ENCODE results near the gene RGS17. TPM values are rescaled to one million over a fixed set of nuclear protein-coding genes. Genes with fewer than 3 reads are reported as not detected.

RGS17 gene
- total RNA-seq, 6 experiments from 2014 or later, result not detected

GRCh38 chr6:153101461-153101860 is 29.6 kb downstream of the RGS17 start:
- WGBS (ENCODE audit: insufficient coverage, low coverage, low lambda C conversion rate, missing lambda C conversion rate), result 78% methylated on average over 4 of the region's 5 CpGs
- no peaks in the 10 kb centered on the region for H3K9me3 ChIP-seq
- intact Hi-C loops (cut with DNase I), result no loop called here
- no peak for ATAC-seq
- DNase-seq, result no peak
- H3K4me1 ChIP-seq, result no peaks in the 10 kb centered on the region
- TF ChIP-seq CTCF (IDR thresholded peaks at IDR 0.05) (no peak), POLR2A (IDR thresholded peaks at IDR 0.05) (no peak)
- no peak overlapping the region for H3K4me3 ChIP-seq
- H3K27me3 ChIP-seq, result no peaks in the 10 kb centered on the region
- no peak overlapping the region for H3K27ac ChIP-seq
- no peaks in the 10 kb centered on the region for H3K36me3 ChIP-seq

- intact Hi-C loops (cut with DNase I), result no loop called here
- Histone ChIP-seq H3K27ac (no peak overlapping the region), H3K27me3 (no peaks in the 10 kb centered on the region), H3K4me3 (no peak overlapping the region), H3K9me3 (no peaks in the 10 kb centered on the region), H3K36me3 (no peaks in the 10 kb centered on the region), H3K4me1 (no peaks in the 10 kb centered on the region)
- no peak for DNase-seq
- no peak for ATAC-seq
- WGBS (ENCODE audit: insufficient coverage, low coverage, low lambda C conversion rate, missing lambda C conversion rate), result 57% methylated on average over 3 of the region's 3 CpGs
- no peak for TF ChIP-seq POLR2A (IDR thresholded peaks at IDR 0.05)
- TF ChIP-seq CTCF (IDR thresholded peaks at IDR 0.05), result no peak
Observed at GRCh38 chr6:153099636-153100035, 31.4 kb downstream of the RGS17 start.

GRCh38 chr6:153096792-153097191 is 34.3 kb downstream of the RGS17 start:
- Histone ChIP-seq H3K27ac (no peak overlapping the region), H3K27me3 (no peaks in the 10 kb centered on the region), H3K9me3 (no peaks in the 10 kb centered on the region), H3K36me3 (no peaks in the 10 kb centered on the region), H3K4me1 (no peaks in the 10 kb centered on the region), H3K4me3 (no peak overlapping the region)
- intact Hi-C loops (cut with DNase I), result no loop called here
- ATAC-seq, result no peak
- 8% methylated on average over 1 of the region's 1 CpG for WGBS (ENCODE audit: insufficient coverage, low coverage, low lambda C conversion rate, missing lambda C conversion rate)
- TF ChIP-seq CTCF (IDR thresholded peaks at IDR 0.05), result no peak
- no peak for DNase-seq

DNA sequence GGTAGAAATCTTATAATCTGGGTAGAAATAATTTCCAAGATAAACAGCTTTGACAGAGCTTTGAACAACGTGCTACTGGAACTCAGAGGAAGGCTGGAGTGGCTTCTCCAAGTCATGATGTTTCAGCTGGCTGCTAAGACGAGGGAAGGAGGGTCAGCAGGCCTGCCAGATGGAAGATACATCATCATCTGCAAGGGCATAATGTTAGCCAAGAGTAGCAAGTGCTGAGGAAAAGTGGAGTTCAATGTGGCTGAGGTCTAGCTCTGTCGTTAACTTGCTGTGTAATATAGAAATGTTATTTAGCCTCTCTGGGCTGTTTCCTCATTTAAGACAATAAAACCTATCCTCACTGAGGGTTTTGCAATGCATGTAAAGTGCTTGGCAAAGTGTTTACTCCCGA is 35.1 kb downstream of the RGS17 start:
- ATAC-seq (no peak), DNase-seq (no peak)
- TF ChIP-seq CTCF (IDR thresholded peaks at IDR 0.05) (no peak), POLR2A (IDR thresholded peaks at IDR 0.05) (no peak)
- WGBS (ENCODE audit: insufficient coverage, low coverage, low lambda C conversion rate, missing lambda C conversion rate), result 19% methylated on average over 4 of the region's 4 CpGs
- H3K9me3 ChIP-seq, result no peaks in the 10 kb centered on the region
- H3K27ac ChIP-seq, result no peak overlapping the region
- no peaks in the 10 kb centered on the region for H3K36me3 ChIP-seq
- intact Hi-C loops (cut with DNase I), result no loop called here
- no peaks in the 10 kb centered on the region for H3K27me3 ChIP-seq
- no peak overlapping the region for H3K4me3 ChIP-seq
- no peaks in the 10 kb centered on the region for H3K4me1 ChIP-seq
